GM19099 (cell line): ENCODE measurements around the gene VASH1.

Experiments
- POLR2A ChIP-seq: IDR thresholded peaks from 3 replicates; pipeline ENCODE4 v1.6.1; 2011; ENCODE audit warnings: low read depth; ENCODE audit not compliant: insufficient read length; ENCODE audit errors: extremely low read depth

Gene VASH1

DNA sequence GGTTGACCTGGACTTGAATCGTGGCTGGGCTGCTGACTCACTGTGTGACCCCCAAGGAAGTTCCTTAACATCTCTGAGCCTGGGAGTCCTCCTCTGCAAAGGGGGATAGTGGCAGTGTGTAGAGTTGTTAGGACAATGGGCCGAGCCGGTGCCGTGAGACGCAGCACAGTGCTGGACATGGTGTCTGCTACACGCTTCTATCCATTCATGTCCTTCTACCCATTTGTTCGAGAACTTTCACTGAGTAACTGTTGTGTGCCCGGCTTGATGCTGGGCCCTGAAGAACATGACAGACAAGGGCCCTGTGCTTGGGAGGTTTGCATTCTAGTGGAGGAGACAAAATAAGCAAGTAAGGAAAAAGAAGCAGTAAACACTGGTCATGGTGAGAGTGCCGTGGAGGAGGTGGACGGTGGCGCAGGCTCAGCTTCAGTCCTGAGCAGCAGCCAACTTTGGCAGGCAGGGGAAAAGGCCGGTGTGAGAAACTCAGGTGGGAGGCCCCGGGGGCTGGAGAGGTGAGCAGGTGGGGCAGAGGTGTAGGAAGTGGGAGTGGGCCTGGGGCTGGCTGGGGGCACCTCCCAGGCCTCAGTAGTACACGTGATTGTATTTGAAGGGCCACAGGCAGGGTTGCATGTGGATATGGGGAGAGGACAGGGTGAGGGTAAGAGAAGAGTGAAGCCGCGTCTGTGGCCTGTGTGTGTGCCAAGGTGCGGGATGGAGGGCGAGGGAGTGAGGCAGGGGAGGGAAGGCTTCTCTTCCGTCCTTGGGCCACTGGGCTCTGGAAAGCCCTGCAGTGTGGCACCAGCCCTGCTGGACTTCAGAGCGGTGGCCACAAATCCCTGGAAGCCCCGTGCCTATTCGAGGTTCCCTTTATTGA lies 13.8 kb downstream of the VASH1 start:
- no peak for TF ChIP-seq POLR2A

DNA sequence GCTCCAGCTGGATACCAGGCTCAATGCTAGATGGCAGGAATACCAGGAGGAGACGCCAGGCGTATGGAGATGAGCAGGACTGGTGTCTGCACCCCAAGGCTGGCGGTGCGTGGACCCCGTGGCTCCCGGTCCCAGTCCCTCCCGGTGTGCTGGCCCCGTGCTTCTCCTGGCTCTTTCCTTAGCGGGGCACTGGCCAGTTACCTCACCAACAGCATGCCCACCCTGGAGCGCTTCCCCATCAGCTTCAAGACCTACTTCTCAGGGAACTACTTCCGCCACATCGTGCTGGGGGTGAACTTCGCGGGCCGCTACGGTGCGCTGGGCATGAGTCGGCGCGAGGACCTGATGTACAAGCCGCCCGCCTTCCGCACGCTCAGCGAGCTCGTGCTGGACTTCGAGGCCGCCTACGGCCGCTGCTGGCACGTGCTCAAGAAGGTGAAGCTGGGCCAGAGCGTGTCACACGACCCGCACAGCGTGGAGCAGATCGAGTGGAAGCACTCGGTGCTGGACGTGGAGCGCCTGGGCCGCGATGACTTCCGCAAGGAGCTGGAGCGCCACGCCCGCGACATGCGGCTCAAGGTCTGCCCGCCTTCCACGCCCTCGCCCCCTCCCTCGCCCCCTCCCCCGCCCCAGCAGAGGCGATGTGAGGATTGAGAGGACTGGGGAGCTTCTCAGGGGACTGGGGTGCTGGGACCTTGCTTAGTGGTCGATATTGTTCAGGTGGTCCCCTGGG lies 14.6 kb downstream of the VASH1 start:
- TF ChIP-seq POLR2A: no peak

DNA sequence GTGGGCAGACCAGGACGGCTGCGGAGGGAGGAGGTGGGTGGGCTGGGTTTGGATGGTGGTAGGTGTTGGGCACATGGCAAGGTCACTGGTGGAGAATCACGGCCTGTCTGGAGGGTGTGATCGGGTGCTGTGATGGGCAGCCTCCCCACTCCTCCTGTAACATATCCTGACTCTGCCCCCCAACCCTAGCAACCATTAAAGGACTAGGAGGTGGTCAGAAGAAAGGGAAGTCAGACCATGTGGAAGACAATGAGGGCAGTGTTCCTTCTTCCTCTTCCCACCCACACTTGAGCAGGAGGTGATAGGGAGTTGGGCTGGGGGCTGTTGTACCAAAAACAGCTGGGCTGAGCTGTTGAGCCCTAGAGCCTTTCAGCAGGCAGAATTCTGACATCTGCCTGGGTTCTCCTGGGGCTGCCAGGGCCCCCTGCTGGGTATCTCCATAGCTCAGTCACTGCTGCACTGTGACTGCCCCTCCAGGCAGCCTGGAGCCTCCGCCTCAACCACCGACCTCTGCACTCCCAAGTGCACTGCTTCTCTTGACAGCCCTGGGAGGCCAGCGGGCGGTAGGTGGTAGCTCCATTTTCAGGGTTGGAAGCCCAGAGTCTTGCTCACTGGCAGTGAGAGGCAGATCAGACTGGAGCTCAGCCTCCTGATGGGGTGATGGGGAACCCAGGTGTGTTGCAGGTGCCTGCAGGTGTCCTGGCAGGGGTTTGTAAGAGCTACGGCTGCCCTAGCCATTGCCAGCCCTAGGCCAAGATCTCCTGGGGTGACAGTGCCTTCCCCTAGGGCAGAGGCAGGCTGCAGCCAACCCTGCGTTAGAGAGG lies 15.4 kb downstream of the VASH1 start:
- TF ChIP-seq POLR2A: no peak

DNA sequence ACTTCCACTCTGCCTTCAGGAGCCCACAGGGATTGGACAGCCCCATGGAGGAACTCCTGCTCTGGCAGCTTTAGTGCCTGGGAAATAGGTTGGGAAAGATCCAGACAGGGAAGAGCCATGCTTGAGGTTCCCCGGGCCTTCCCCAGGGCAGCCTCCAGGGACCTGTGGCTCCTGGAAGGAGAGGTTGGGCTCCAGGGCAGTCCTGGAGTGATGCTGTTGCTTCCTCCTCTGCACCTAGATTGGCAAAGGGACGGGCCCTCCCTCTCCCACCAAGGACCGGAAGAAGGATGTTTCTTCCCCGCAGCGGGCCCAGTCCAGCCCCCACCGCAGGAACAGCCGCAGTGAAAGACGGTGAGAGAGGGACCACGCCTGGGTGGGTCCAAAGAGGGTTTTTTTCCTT lies 16.5 kb downstream of the VASH1 start:
- no peak for TF ChIP-seq POLR2A

DNA sequence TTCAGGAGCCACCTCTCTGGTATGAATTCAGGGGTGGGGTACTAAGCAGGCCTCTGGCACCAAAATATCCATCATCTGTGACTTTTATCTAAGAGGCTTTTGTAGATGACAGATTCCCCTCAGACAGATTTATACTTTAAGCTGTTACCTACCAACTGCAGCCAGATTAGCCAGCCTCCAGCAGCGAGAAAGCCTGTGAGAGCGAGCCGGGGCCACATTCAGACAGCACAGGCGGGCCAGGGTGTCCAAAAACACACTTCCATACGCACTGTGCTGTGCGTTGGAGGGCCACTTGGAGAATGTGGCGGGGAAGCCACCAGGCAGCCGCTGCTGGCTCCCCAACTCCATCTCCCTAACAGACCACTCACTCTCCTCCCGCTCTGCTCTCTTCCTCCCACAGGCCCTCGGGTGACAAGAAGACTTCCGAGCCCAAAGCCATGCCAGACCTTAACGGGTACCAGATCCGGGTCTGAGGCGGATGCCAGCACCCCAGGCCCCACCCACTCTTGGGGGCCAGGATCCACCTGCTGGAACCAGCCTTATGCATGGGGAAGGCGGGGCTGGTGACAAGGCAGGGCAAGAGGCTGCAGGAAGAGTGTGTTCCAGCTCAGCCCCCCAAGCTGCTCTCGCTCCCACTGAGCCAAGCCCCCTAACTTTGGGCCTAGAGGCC lies 17.4 kb downstream of the VASH1 start:
- TF ChIP-seq POLR2A: no peak

DNA sequence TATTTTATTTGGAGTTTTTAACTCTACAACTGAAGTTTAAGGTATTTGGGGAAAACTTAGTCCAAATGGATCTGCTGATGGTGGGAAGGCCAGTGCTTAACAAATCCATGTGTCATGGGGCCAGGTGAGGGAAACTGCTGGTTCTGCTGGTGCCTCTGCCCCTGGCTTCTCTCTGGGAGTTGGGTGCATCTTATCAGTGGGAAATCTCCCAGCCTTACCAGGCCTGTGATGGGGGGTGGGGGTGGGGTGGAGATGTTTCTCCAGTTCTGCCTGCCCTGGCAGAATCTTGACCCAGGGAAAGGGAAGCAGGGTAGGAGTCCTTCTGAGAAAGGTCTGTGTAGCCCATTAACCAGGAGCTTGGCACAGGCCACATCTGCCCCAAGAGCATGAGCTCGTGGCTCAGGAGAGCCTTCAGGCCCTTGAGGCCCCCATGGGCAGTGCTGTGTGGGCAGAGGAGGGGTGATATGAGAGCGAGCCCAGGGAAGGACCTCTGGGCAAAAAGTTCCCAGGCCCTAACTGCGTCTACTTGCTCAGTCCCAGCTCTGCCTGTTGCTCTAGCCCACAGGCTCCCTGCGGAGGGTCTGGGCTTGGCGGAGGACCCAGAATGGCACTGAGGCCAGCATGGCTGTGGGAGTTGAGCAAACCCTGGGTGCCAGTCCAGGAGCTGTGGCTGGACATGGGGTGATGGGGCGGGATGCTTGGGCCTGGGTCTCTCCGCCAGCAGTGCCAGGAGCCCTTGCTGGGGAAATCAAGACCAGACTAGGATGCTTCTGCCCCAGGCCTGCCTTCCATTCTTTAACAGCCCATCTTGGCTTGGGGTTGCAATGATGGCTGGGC lies 18.2 kb downstream of the VASH1 start:
- TF ChIP-seq POLR2A: no peak

DNA sequence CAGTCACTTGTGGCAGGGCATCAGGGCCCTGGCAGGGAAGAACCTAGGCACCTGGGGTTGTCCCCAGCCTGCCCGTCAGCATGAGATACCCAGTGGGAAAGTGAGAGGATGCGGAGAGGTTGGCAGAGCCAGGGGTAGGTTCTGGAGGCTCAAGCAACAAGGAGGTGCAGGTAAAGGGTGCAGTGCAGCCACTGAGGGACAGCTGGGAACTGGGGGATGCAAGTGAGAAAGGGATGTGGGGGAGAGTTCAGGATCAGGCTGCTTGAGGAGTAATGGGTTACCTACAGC lies 18.7 kb downstream of the VASH1 start:
- TF ChIP-seq POLR2A: no peak

DNA sequence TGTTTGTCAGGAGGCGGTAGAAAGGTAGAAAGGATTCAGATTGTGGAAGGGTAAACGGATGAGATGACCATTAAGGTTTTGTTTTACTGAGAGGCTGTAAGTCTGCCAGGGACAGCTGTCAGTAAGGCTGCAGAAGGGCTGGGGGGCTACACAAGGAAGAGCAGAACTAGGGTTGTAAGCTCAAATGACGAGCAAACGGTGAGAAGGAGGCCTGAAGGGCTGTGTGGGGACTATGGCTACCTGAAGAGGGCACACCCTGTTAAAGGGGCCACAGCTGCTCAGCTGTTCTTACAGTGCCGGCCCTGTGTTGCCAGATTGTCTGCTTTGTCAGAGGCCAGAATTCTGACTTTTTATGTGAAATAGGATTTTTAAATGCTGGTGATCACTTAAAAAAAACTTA lies 19.1 kb downstream of the VASH1 start:
- TF ChIP-seq POLR2A: no peak

DNA sequence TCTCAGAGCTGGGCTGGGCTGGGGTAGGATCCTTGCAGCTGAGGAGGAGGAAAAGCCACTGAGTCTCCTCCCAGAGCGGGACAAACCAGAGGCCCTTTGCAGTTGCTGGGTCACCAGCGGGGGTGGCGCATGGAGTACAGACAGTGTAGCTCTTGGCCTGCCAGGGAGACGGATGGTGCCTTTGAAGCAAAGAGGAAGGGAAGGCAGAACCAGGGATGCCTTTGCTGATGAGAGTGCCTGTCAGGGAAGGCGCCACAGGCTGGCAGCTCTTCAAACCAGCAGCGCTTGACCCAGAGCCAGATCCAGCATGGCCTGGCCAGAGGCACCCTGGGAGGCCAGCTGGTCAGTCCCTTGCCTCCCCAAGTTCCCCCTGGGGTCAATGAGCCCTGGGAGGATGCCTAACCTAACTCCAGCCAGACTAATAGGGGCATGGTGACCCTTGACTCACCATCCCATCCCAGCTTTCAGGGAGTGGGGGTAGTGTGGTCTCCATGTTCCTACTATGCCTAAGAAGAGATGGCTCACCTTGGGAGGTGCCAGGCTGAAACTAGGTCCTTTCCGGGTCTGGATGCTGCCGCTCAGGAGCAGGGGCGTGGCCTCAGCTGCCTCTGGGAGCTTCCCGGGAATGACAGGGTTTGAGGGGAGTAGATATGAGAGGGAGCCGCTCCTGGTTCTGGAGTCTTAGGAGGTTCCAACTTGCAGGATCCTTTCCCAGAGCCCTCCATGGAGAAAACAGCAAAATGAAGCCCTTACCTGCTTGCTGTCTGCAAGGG lies 19.8 kb downstream of the VASH1 start:
- TF ChIP-seq POLR2A: no peak

DNA sequence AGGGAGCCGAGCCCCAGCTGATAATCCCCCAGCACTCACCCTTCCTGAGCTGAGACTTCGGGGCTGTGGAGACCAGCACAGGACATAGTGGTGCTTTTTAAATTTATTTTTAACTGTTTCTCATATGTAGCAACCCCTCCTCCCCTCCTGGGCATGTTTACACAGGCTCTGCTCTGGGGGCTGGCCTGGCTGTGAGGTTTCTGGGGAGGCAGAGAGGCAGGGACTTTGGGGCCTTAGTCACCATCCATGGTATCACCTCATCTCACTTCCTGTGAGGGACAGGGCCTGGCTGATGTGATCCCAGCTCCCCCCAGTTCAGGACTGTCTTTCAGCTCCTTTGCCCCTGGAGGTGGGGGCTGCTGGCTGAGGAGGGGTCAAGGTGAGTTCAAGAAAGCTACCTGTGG lies 20.4 kb downstream of the VASH1 start:
- no peak for TF ChIP-seq POLR2A

DNA sequence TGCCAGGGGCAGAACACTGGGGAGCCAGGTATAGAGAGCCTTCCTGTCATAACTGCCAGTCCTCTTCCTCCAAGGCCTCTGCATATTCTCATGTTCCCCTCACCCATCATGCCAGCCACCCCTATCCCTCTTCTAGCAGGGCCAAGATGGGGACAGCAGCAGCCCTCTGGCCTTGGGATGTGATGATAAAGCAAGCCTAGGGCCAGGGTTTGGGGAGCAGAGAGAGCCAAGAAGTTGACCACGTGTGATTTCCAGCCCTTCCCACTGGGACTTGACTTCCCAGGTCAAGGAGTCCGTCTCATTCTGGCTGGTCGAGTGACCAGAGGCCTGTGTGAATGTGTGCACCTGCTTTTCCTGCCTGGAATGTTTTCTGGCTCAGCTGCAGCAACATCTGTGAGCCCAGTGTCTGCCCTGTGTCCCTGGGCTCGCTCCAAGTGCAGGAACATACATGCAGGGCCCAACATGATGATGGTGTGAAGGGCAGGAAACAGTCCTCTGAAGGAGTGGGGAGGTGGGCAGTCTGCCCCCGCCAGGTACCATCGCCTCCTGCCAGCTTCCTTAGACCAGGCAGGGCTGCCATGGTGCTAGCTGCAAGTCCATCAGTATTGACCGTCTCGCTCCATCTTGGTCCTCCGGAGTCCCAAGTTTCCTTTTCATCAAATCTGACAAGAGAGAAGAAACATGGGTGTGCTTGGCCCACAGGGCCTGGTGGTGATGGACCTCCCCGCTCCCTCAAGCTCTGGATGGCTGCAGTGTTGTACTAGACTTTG lies 21.0 kb downstream of the VASH1 start:
- no peak for TF ChIP-seq POLR2A

DNA sequence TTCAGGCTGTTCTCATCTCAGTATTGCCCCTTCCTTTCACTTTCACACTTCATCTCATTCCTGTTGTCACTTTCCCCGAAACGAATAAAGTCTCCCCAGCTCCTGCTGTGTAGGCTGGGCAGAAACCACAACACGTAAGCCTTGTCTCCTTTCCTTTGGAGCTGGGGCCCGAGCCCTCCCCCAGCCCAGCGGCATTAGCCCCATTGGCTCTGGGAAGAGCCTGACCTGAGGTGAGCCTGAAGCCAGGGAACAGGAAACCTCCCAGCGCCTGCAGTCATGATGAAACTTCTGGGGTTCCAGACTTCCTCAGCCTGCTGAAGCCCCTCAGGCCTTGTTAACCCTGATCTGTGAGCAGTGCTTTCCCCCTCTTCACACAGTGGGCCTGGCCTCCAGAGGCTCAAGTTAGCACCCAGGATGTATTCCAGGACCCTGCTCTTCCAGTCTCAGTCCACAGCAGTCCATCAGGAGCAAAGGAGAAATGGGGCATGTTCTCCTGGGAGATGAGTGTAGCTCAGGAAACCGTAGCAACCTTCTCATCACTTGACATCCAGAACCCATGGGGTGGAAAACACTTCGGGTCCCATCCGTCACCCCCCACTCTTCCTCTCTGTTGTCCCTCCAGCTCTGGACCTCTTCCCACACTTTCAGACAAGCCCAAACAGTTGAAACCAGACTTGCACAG lies 21.8 kb downstream of the VASH1 start:
- TF ChIP-seq POLR2A: no peak
